Ishikawa (cell line): Measurements from ENCODE around the gene AGAP9.

Experiments used
- CEBPB ChIP-seq: IDR thresholded peaks from 2 replicates; pipeline ENCODE4 v1.6.1; 2012
- CREB1 ChIP-seq: IDR thresholded peaks from 2 replicates; pipeline ENCODE4 v1.6.1; 2012; ENCODE audit warnings: low read depth
- EGR1 ChIP-seq: IDR thresholded peaks from 2 replicates; pipeline ENCODE4 v1.6.1; 2012
- EP300 ChIP-seq: IDR thresholded peaks from 2 replicates; pipeline ENCODE4 v1.6.1; 2012; ENCODE audit warnings: borderline replicate concordance
- FOXM1 ChIP-seq: IDR thresholded peaks from 2 replicates; pipeline ENCODE4 v1.6.1; 2012; ENCODE audit warnings: low read depth, borderline replicate concordance
- NFIC ChIP-seq: IDR thresholded peaks from 2 replicates; pipeline ENCODE4 v1.6.1; 2012
- RAD21 ChIP-seq: IDR thresholded peaks from 2 replicates; pipeline ENCODE4 v1.6.1; 2012; ENCODE audit warnings: low read depth
- TEAD4 ChIP-seq: IDR thresholded peaks from 2 replicates; pipeline ENCODE4 v1.6.1; 2012
- YY1 ChIP-seq: IDR thresholded peaks from 2 replicates; pipeline ENCODE4 v1.6.1; 2012; ENCODE audit warnings: low read depth
- ZBTB7A ChIP-seq: IDR thresholded peaks from 2 replicates; pipeline ENCODE4 v1.6.1; 2012; ENCODE audit warnings: low read depth
- TF ChIP-seq, protein P1 (sequence below): IDR thresholded peaks from 2 replicates; pipeline ENCODE4 v1.6.1; 2012; ENCODE audit warnings: low read depth, mild to moderate bottlenecking
- TF ChIP-seq, protein P2 (sequence below): IDR thresholded peaks from 2 replicates; pipeline ENCODE4 v1.6.1; 2012
- TF ChIP-seq, protein P3 (sequence below): IDR thresholded peaks from 2 replicates; pipeline ENCODE4 v1.6.1; 2012

DNA sequence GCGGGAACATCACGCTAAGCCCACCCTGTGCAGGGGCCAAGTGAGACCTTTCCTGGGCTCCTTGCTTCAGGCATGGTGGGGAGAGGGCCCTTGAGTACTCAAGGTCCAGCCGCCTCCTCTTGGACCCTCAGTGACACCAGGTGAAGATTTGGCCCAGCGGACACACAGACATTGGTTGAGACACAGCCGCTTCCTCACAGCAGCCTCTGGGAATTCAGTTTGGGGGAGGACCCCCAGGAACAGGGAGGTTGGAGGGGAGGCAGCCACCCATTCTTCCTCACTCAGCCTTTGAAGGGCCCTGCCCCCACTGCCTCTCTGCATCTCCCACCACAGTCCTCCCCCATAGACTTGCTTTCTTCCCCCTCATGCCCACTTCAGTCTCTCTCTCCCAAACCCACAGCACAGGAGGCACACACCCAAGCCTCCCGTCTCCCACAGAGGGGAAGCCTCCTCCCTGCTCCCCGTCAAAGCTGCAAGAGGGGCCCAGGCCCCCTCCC lies 71.4 kb downstream of the AGAP9 start:
- TF ChIP-seq FOXM1 (no peak), RAD21 (no peak), NFIC (no peak), CEBPB (no peak), YY1 (no peak), ZBTB7A (no peak), CREB1 (no peak), EP300 (no peak), TEAD4 (no peak), EGR1 (no peak)
- TF ChIP-seq, protein P1, sequence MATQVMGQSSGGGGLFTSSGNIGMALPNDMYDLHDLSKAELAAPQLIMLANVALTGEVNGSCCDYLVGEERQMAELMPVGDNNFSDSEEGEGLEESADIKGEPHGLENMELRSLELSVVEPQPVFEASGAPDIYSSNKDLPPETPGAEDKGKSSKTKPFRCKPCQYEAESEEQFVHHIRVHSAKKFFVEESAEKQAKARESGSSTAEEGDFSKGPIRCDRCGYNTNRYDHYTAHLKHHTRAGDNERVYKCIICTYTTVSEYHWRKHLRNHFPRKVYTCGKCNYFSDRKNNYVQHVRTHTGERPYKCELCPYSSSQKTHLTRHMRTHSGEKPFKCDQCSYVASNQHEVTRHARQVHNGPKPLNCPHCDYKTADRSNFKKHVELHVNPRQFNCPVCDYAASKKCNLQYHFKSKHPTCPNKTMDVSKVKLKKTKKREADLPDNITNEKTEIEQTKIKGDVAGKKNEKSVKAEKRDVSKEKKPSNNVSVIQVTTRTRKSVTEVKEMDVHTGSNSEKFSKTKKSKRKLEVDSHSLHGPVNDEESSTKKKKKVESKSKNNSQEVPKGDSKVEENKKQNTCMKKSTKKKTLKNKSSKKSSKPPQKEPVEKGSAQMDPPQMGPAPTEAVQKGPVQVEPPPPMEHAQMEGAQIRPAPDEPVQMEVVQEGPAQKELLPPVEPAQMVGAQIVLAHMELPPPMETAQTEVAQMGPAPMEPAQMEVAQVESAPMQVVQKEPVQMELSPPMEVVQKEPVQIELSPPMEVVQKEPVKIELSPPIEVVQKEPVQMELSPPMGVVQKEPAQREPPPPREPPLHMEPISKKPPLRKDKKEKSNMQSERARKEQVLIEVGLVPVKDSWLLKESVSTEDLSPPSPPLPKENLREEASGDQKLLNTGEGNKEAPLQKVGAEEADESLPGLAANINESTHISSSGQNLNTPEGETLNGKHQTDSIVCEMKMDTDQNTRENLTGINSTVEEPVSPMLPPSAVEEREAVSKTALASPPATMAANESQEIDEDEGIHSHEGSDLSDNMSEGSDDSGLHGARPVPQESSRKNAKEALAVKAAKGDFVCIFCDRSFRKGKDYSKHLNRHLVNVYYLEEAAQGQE = no peak
- TF ChIP-seq, protein P2, sequence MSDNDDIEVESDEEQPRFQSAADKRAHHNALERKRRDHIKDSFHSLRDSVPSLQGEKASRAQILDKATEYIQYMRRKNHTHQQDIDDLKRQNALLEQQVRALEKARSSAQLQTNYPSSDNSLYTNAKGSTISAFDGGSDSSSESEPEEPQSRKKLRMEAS = no peak
- TF ChIP-seq, protein P3, sequence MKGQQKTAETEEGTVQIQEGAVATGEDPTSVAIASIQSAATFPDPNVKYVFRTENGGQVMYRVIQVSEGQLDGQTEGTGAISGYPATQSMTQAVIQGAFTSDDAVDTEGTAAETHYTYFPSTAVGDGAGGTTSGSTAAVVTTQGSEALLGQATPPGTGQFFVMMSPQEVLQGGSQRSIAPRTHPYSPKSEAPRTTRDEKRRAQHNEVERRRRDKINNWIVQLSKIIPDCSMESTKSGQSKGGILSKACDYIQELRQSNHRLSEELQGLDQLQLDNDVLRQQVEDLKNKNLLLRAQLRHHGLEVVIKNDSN = no peak
